SK-N-SH (cell line): ENCODE data around the gene CLSTN2. TPM values are rescaled to one million over a fixed set of nuclear protein-coding genes. Genes with fewer than 3 reads are reported as not detected.

ENCODE experiments used
- CTCF ChIA-PET: fragments of 300-600, 350-600 bp; formaldehyde crosslinking; extraction: SDS; loops from one replicate; lab custom pipeline; 2021; lab: Yijun Ruan, JAX
- POLR2A ChIA-PET: fragments of 350-600 bp; sonication (Branson Sonifier 250); formaldehyde crosslinking; extraction: SDS; loops from one replicate; lab custom pipeline; 2020; ENCODE audit warnings: antibody characterized with exemption, inconsistent platforms; lab: Yijun Ruan, JAX
- DNase-seq: peaks from one replicate; pipeline ENCODE4 v3.0.0; 2012
- H2AFZ ChIP-seq: fragments of 200-600 bp; sonication (generic); 2 replicates; pipeline ENCODE4 v1.8.1; 2016; ENCODE audit warnings: antibody characterized with exemption, mild to moderate bottlenecking, low read depth
- H3F3A ChIP-seq: fragments of 200-600 bp; sonication (generic); replicated peaks from 2 replicates; pipeline ENCODE3; 2016; ENCODE audit warnings: antibody characterized with exemption, mild to moderate bottlenecking; ENCODE audit not compliant: insufficient read depth
- H3K27ac ChIP-seq, 2 experiments: fragments of 200-500 bp in 1 of 2; fragments of 200-600 bp in 1 of 2; sonication (Bioruptor generic) in 1 of 2; sonication (generic), shearing (Covaris generic) in 1 of 2; 2 replicates each; pipeline versions ENCODE4 v1.5.1 to v1.6.1; 2014 to 2016; ENCODE audit warnings: low read depth in 2 of 2, inconsistent platforms in 1 of 2, low read length in 1 of 2, mild to moderate bottlenecking in 1 of 2, mixed read lengths in 1 of 2
- H3K27me3 ChIP-seq: fragments of 200-600 bp; sonication (generic), shearing (Covaris generic); 2 replicates; pipeline ENCODE4 v1.6.1; 2016; ENCODE audit warnings: mixed run types; ENCODE audit not compliant: insufficient read depth
- H3K36me3 ChIP-seq, 2 experiments: fragments of 200-500 bp in 1 of 2; fragments of 200-600 bp in 1 of 2; sonication (Bioruptor generic) in 1 of 2; sonication (generic) in 1 of 2; replicated peaks in 1 of 2; 2 replicates each; pipeline versions ENCODE3 to v1.5.1; 2014 to 2016; ENCODE audit warnings: low read length in 1 of 2, mild to moderate bottlenecking in 1 of 2; ENCODE audit not compliant: insufficient read depth in 2 of 2, control insufficient read depth in 1 of 2
- H3K4me1 ChIP-seq, 2 experiments: fragments of 200-500 bp in 1 of 2; fragments of 200-600 bp in 1 of 2; sonication (Bioruptor generic) in 1 of 2; sonication (generic), shearing (Covaris generic) in 1 of 2; 2 replicates each; pipeline versions ENCODE4 v1.5.1 to v1.6.1; 2014 to 2016; ENCODE audit warnings: low read depth in 1 of 2, low read length in 1 of 2, mixed run types in 1 of 2; ENCODE audit not compliant: insufficient read depth in 2 of 2, control insufficient read depth in 1 of 2
- H3K4me2 ChIP-seq: fragments of 200-600 bp; sonication (generic), shearing (Covaris generic); 2 replicates; pipeline ENCODE4 v1.6.1; 2017; ENCODE audit warnings: mixed run types
- H3K4me3 ChIP-seq, 2 experiments: fragments of 200-500 bp in 1 of 2; fragments of 200-600 bp in 1 of 2; sonication (Bioruptor generic) in 1 of 2; sonication (generic), shearing (Covaris generic) in 1 of 2; 2 replicates each; pipeline versions ENCODE4 v1.5.1 to v1.8.1; 2014 to 2016; ENCODE audit warnings: low read depth in 2 of 2, inconsistent platforms in 1 of 2, low read length in 1 of 2, mild to moderate bottlenecking in 1 of 2, mixed read lengths in 1 of 2, moderate library complexity in 1 of 2
- H3K79me2 ChIP-seq: fragments of 200-600 bp; sonication (generic); 2 replicates; pipeline ENCODE4 v1.8.1; 2017; ENCODE audit warnings: mild to moderate bottlenecking; ENCODE audit not compliant: insufficient read depth
- H3K9ac ChIP-seq: fragments of 200-600 bp; sonication (generic); 2 replicates; pipeline ENCODE4 v1.6.1; 2017; ENCODE audit warnings: mixed run types
- H3K9me2 ChIP-seq: fragments of 200-600 bp; sonication (generic); 2 replicates; pipeline ENCODE4 v1.6.1; 2017; ENCODE audit warnings: mixed run types
- H3K9me3 ChIP-seq: fragments of 200-600 bp; sonication (generic); 2 replicates; pipeline ENCODE4 v1.6.1; 2017; ENCODE audit warnings: mixed run types, mild to moderate bottlenecking, moderate library complexity
- H4K20me1 ChIP-seq: fragments of 200-600 bp; sonication (generic); 2 replicates; pipeline ENCODE4 v1.6.1; 2017; ENCODE audit warnings: mild to moderate bottlenecking, mixed run types; ENCODE audit not compliant: insufficient read depth
- CHD2 ChIP-seq: fragments of 150-350 bp; IDR thresholded peaks from 2 replicates; pipeline ENCODE4 v1.6.1; 2018; ENCODE audit warnings: low read length; ENCODE audit not compliant: partially characterized antibody
- ELF1 ChIP-seq: IDR thresholded peaks from 2 replicates; pipeline ENCODE4 v1.4.0; 2012
- EP300 ChIP-seq, 2 experiments: IDR thresholded peaks; 2 replicates each; pipeline versions ENCODE4 v1.4.0 to v1.6.1; 2012; ENCODE audit warnings: borderline replicate concordance in 1 of 2, low read depth in 1 of 2, low read length in 1 of 2
- EZH2phosphoT487 ChIP-seq: fragments of 200-600 bp; sonication (generic); IDR thresholded peaks from 2 replicates; pipeline ENCODE4 v1.6.1; 2017; ENCODE audit warnings: low read depth, mixed run types, mild to moderate bottlenecking, antibody characterized with exemption, moderate library complexity, borderline replicate concordance
- FOXJ3 ChIP-seq: sonication (generic); formaldehyde crosslinking; IDR thresholded peaks from 2 replicates; pipeline ENCODE4 v1.5.1; 2020; ENCODE audit warnings: mild to moderate bottlenecking, missing genetic modification reagents
- GATA2 ChIP-seq: sonication (generic); formaldehyde crosslinking; IDR thresholded peaks from 2 replicates; pipeline ENCODE4 v1.5.0; 2020; ENCODE audit warnings: mild to moderate bottlenecking, missing genetic modification reagents
- IRF3 ChIP-seq: fragments of 150-350 bp; IDR thresholded peaks from 2 replicates; pipeline ENCODE4 v1.6.1; 2016; ENCODE audit warnings: mild to moderate bottlenecking, low read depth, low read length
- MAX ChIP-seq: IDR thresholded peaks from 2 replicates; pipeline ENCODE4 v1.4.0; 2012; ENCODE audit warnings: low read depth
- MEF2A ChIP-seq: IDR thresholded peaks from 2 replicates; pipeline ENCODE4 v1.4.0; 2012; ENCODE audit warnings: low read depth, borderline replicate concordance
- NFIC ChIP-seq: IDR thresholded peaks from 2 replicates; pipeline ENCODE4 v1.4.0; 2012; ENCODE audit warnings: borderline replicate concordance
- NRF1 ChIP-seq: IDR thresholded peaks from 2 replicates; pipeline ENCODE4 v1.6.1; 2012; ENCODE audit warnings: low read depth, mild to moderate bottlenecking, low read length
- POLR2AphosphoS5 ChIP-seq: IDR thresholded peaks from 2 replicates; pipeline ENCODE4 v1.6.1; 2012; ENCODE audit warnings: low read depth, low read length
- RAD21 ChIP-seq: IDR thresholded peaks from 2 replicates; pipeline ENCODE4 v1.6.1; 2012; ENCODE audit warnings: mild to moderate bottlenecking, low read length
- RCOR1 ChIP-seq: fragments of 150-350 bp; IDR thresholded peaks from 2 replicates; pipeline ENCODE4 v1.6.1; 2017; ENCODE audit warnings: antibody characterized with exemption, low read length
- RXRA ChIP-seq: IDR thresholded peaks from 2 replicates; pipeline ENCODE4 v1.4.0; 2012; ENCODE audit warnings: low read depth, mild to moderate bottlenecking, borderline replicate concordance
- SMC3 ChIP-seq: IDR thresholded peaks from 2 replicates; pipeline ENCODE4 v1.6.1; 2012; ENCODE audit warnings: low read depth, low read length, improper control_type of control experiment
- TAF1 ChIP-seq: IDR thresholded peaks from 2 replicates; pipeline ENCODE4 v1.6.1; 2012; ENCODE audit warnings: low read depth, mild to moderate bottlenecking, low read length, moderate library complexity, borderline replicate concordance
- USF2 ChIP-seq: fragments of 150-350 bp; IDR thresholded peaks from 2 replicates; pipeline ENCODE4 v1.6.1; 2017; ENCODE audit warnings: antibody characterized with exemption, low read length, low read depth, borderline replicate concordance
- WGBS: methylation state at CpG from one replicate; pipeline ENCODE4 v1.1.6; 2017; ENCODE audit warnings: low lambda C conversion rate; 5-methylcytosine and 5-hydroxymethylcytosine counted together
- polyA plus RNA-seq, 3 experiments: library from polyadenylated mRNA; depleted of rRNA; stranded (reverse); fragments of >200 nt; gene quantifications; 2 replicates each; pipeline ENCODE4 v1.2.3, GENCODE V29; 2012

The CLSTN2 gene
- polyA plus RNA-seq, 1 of the 3 experiments (the other 2 are of a cell fraction): 0.02 TPM

DNA sequence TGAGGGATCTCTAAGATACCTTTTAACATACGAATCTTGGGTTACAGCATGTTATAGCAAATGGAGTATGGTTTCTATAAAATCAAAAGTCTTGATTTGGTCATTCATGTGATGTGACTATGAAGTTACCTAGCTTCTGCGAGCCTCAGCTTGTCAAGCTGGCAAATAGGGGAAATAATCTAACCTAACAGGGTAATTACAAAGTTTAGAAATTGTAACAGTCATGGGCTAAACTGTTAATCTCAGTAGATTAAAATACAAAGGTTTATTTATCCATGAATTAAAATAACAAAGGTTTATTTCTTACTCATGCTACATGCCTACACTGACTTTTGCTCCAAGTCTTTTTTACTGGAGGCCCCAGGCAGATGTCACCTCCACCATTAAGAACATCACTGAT, 359.1 kb downstream of the CLSTN2 start:
- Histone ChIP-seq H3K9ac (no peak overlapping the region), H3K36me3 (no peaks in the 10 kb centered on the region), H3K4me2 (no peak overlapping the region), H3F3A (no peaks in the 10 kb centered on the region), H3K9me3 (no peaks in the 10 kb centered on the region), H3K4me1 (no peaks in the 10 kb centered on the region; a peak in 1 of 4 replicates), H3K27ac (no peak overlapping the region), H4K20me1 (no peaks in the 10 kb centered on the region), H3K79me2 (no peaks in the 10 kb centered on the region), H3K4me3 (no peak overlapping the region), H3K9me2 (no peaks in the 10 kb centered on the region), H3K27me3 (no peaks in the 10 kb centered on the region), H2AFZ (no peak overlapping the region)
- 12% methylated on average over 2 of the region's 2 CpGs for WGBS
- ChIA-PET POLR2A (no interaction called here), CTCF (interaction anchor here (1.0 kb wide), 1 partner anchor 354 kb away, joined by 3 read pairs; no protein-coding TSS in a partner anchor)
- no peak for DNase-seq
- TF ChIP-seq RAD21 (no peak), NFIC (no peak), RXRA (no peak), NRF1 (no peak), GATA2 (CRISPR knock-in tag) (no peak), EP300 (IDR thresholded peaks at IDR 0.05; ENCODE audit: borderline replicate concordance in 1 of 2, low read depth in 1 of 2, low read length in 1 of 2) (no peak), CHD2 (no peak), RCOR1 (no peak), USF2 (no peak), EZH2phosphoT487 (no peak), POLR2AphosphoS5 (no peak), SMC3 (no peak), ELF1 (no peak), IRF3 (no peak), FOXJ3 (CRISPR knock-in tag) (no peak), MEF2A (no peak), TAF1 (no peak)

DNA sequence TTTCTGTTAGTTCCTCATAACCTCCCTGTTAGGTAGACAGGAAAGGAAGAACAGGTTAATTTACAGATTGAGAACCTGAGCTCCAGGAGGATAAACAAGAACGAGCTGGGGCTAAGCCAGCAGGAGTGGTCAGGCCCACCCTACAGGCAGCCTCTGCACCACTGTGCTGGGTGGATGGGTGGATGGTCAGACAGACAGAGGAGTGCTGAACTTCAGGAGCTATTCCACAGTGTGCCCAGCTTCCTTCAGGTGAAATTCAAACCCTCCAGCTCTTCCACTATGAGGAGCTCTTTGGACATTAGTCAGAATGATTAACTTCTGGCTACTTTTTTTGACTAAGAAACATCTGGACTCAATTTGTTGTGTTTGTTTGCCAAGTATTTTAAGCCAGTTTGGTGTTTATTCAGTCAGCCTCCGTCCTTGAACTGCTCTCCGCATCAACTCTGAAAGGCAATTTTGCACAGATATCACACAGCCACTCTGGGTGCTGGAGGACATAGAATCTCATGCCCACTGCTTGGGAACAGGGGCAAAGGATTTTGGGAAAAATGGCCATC, 361.9 kb downstream of the CLSTN2 start:
- H3K9me2 ChIP-seq: no peaks in the 10 kb centered on the region
- WGBS: 37% methylated on average over 3 of the region's 3 CpGs
- DNase-seq: no peak
- H3K27ac ChIP-seq: no peak overlapping the region
- H3K79me2 ChIP-seq: no peaks in the 10 kb centered on the region
- no peak for TF ChIP-seq GATA2 (CRISPR knock-in tag)
- TF ChIP-seq MAX: no peak
- no peak for TF ChIP-seq NRF1
- TF ChIP-seq, all 33 proteins: peak for 0
- no peak overlapping the region for H2AFZ ChIP-seq
- no peaks in the 10 kb centered on the region for H3F3A ChIP-seq
- H4K20me1 ChIP-seq: no peaks in the 10 kb centered on the region
- POLR2A ChIA-PET: no interaction called here
- no peaks in the 10 kb centered on the region for H3K9me3 ChIP-seq
- H3K4me3 ChIP-seq: no peak overlapping the region
- no peak overlapping the region for H3K4me2 ChIP-seq
- no peaks in the 10 kb centered on the region for H3K36me3 ChIP-seq
- H3K27me3 ChIP-seq: no peaks in the 10 kb centered on the region
- H3K4me1 ChIP-seq: no peaks in the 10 kb centered on the region; a peak in 1 of 4 replicates
- CTCF ChIA-PET: interaction anchor here (0.8 kb wide), 1 partner anchor 25 kb away, joined by 4 read pairs; no protein-coding TSS in a partner anchor
- no peak overlapping the region for H3K9ac ChIP-seq
